Fibroblast of lung (primary cell): ENCODE results near the gene TBC1D17.

Source experiments
- CTCF ChIP-seq, 2 donors: IDR thresholded peaks in 1 of 2; conservative IDR thresholded peaks in 1 of 2; 1 replicate in 1 of 2; 2 replicates in 1 of 2; pipeline ENCODE4 v1.5.1; 2011 to 2012; ENCODE audit warnings: low read length in 2 of 2, control low read depth in 1 of 2, inconsistent platforms in 1 of 2, low read depth in 1 of 2, mild to moderate bottlenecking in 1 of 2
- EZH2 ChIP-seq: IDR thresholded peaks from 2 replicates; pipeline ENCODE4 v1.5.1; 2012; ENCODE audit warnings: low read length, control low read depth, mild to moderate bottlenecking; ENCODE audit errors: missing control alignments

- TF ChIP-seq EZH2 (no peak), CTCF (conservative IDR thresholded peaks at IDR 0.05 in 1 of 2, IDR thresholded peaks at IDR 0.05 in 1 of 2; ENCODE audit: low read depth in 1 of 2, low read length in 2 of 2) (no peak)
These were observed 45.9 kb upstream of the TBC1D17 start for GRCh38 chr19:49831592-49831991.
